NCI-H1092 (cell line): ENCODE results near the gene TMEM201.

ENCODE experiments used
- DNase-seq: peaks from one replicate; lab custom pipeline; 2025; lab: John Stamatoyannopoulos, UW

TMEM201 gene

GRCh38 chr1:9577423-9577822 is 11.3 kb upstream of the TMEM201 start:
- DNase-seq: no peak

- no peak for DNase-seq
Measured at GRCh38 chr1:9580942-9581341, 7.8 kb upstream of the TMEM201 start.

- no peak for DNase-seq
Measured at GRCh38 chr1:9586147-9586766, 2.5 kb upstream of the TMEM201 start.

GRCh38 chr1:9589144-9589718 is 520 bp downstream of the TMEM201 start:
- DNase-seq: no peak

GRCh38 chr1:9589719-9590157 is 1.0 kb downstream of the TMEM201 start:
- DNase-seq: no peak

- DNase-seq: no peak
Measured at GRCh38 chr1:9590201-9590600, 1.5 kb downstream of the TMEM201 start.

GRCh38 chr1:9590945-9591668 is 2.4 kb downstream of the TMEM201 start:
- no peak for DNase-seq

GRCh38 chr1:9591669-9592509 is 3.2 kb downstream of the TMEM201 start:
- DNase-seq: no peak

- no peak for DNase-seq
Measured at GRCh38 chr1:9592510-9593075, 3.9 kb downstream of the TMEM201 start.

- DNase-seq: no peak
Measured at GRCh38 chr1:9593147-9593491, 4.4 kb downstream of the TMEM201 start.

- DNase-seq: peak; percentile 21
Measured at GRCh38 chr1:9593492-9594465, 5.1 kb downstream of the TMEM201 start.

GRCh38 chr1:9594471-9595155 is 5.9 kb downstream of the TMEM201 start:
- no peak for DNase-seq

- no peak for DNase-seq
Measured at GRCh38 chr1:9595156-9595967, 6.7 kb downstream of the TMEM201 start.

GRCh38 chr1:9595968-9596340 is 7.2 kb downstream of the TMEM201 start:
- DNase-seq: no peak

- DNase-seq: no peak
Measured at GRCh38 chr1:9596415-9597123, 7.9 kb downstream of the TMEM201 start.

- DNase-seq: no peak
Measured at GRCh38 chr1:9597361-9598315, 8.9 kb downstream of the TMEM201 start.

GRCh38 chr1:9598316-9598700 is 9.6 kb downstream of the TMEM201 start:
- DNase-seq: no peak

- no peak for DNase-seq
Measured at GRCh38 chr1:9599741-9600140, 11.0 kb downstream of the TMEM201 start.
